ENCODE measurements around the gene SFXN4. TPM values are rescaled to one million over a fixed set of nuclear protein-coding genes. Genes with fewer than 3 reads are reported as not detected.

Gene SFXN4
- total and polyA plus RNA-seq, 2 of the 13 experiments (the other 11 are each of a cell fraction or from before 2014, with no cell fraction given), result 47.7 to 64.9 TPM

DNA sequence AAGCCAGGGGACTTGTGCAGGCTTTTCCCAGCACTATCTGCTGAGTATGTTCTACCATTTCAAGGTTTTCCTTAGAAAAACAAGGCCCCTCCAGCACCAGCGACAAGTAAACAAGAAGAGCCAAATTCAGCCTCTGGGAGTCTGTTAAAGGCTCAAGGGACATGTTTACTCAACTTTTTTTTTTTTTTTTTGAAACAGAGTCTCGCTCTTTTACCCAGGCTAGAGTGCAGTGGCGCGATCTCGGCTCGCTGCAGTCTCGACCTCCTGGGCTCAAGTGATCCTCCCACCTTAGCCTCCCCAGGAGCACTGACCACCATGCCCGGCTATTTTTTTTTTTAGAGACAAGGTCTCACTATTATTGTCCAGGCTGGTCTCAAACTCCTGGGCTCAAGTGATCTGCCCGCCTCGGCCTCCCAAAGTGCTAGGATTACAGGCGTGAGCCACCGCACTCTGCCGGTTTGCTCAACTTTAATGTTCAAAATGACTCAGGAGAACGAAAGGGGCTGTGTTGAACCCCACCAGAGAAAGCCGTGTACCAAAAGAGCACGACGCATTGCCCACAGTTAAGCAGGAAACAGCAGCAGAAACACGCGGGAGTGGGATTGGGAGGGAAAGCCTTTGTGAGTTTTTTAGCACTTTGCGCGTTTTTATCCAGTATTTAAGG lies 12.3 kb upstream of the SFXN4 start (continued):
- no peak for TF ChIP-seq ZNF550 (CRISPR knock-in tag; IDR thresholded peaks at IDR 0.05; ENCODE audit: borderline replicate concordance)
- TF ChIP-seq, protein P1, sequence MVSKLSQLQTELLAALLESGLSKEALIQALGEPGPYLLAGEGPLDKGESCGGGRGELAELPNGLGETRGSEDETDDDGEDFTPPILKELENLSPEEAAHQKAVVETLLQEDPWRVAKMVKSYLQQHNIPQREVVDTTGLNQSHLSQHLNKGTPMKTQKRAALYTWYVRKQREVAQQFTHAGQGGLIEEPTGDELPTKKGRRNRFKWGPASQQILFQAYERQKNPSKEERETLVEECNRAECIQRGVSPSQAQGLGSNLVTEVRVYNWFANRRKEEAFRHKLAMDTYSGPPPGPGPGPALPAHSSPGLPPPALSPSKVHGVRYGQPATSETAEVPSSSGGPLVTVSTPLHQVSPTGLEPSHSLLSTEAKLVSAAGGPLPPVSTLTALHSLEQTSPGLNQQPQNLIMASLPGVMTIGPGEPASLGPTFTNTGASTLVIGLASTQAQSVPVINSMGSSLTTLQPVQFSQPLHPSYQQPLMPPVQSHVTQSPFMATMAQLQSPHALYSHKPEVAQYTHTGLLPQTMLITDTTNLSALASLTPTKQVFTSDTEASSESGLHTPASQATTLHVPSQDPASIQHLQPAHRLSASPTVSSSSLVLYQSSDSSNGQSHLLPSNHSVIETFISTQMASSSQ (IDR thresholded peaks at IDR 0.05; ENCODE audit: low read depth), result peak; percentile 35; the same call in 1 of the 2 replicates
- TF ChIP-seq, protein P1 (CRISPR knock-in tag; IDR thresholded peaks at IDR 0.05; ENCODE audit: borderline replicate concordance), result no peak
- no peak for TF ChIP-seq TP53 (CRISPR knock-in tag; conservative IDR thresholded peaks at IDR 0.05)
- no peak for TF ChIP-seq ZNF737 (CRISPR knock-in tag; IDR thresholded peaks at IDR 0.05; ENCODE audit: borderline replicate concordance)
- TF ChIP-seq, protein P2, sequence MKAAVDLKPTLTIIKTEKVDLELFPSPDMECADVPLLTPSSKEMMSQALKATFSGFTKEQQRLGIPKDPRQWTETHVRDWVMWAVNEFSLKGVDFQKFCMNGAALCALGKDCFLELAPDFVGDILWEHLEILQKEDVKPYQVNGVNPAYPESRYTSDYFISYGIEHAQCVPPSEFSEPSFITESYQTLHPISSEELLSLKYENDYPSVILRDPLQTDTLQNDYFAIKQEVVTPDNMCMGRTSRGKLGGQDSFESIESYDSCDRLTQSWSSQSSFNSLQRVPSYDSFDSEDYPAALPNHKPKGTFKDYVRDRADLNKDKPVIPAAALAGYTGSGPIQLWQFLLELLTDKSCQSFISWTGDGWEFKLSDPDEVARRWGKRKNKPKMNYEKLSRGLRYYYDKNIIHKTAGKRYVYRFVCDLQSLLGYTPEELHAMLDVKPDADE (CRISPR knock-in tag; IDR thresholded peaks at IDR 0.05), result no peak
- TF ChIP-seq SRSF4 (IDR thresholded peaks at IDR 0.05; ENCODE audit: low read depth, low read length, poor library complexity, severe bottlenecking), result no peak
- TF ChIP-seq, protein P3, sequence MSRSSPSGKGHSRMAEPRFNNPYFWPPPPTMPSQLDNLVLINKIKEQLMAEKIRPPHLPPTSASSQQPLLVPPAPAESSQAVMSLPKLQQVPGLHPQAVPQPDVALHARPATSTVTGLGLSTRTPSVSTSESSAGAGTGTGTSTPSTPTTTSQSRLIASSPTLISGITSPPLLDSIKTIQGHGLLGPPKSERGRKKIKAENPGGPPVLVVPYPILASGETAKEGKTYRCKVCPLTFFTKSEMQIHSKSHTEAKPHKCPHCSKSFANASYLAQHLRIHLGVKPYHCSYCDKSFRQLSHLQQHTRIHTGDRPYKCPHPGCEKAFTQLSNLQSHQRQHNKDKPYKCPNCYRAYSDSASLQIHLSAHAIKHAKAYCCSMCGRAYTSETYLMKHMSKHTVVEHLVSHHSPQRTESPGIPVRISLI (CRISPR knock-in tag; IDR thresholded peaks at IDR 0.05; ENCODE audit: borderline replicate concordance), result peak; percentile 96
- TF ChIP-seq NFIC (IDR thresholded peaks at IDR 0.05; ENCODE audit: low read length), result no peak
- TF ChIP-seq, protein P4, sequence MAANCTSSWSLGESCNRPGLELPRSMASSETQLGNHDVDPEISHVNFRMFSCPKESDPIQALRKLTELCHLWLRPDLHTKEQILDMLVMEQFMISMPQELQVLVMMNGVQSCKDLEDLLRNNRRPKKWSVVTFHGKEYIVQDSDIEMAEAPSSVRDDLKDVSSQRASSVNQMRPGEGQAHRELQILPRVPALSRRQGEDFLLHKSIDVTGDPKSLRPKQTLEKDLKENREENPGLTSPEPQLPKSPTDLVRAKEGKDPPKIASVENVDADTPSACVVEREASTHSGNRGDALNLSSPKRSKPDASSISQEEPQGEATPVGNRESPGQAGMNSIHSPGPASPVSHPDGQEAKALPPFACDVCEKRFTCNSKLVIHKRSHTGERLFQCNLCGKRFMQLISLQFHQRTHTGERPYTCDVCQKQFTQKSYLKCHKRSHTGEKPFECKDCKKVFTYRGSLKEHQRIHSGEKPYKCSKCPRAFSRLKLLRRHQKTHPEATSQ (CRISPR knock-in tag; IDR thresholded peaks at IDR 0.05; ENCODE audit: borderline replicate concordance), result no peak
- TF ChIP-seq SMC3 (IDR thresholded peaks at IDR 0.05; ENCODE audit: low read length), result no peak
- 0 out of 2 replicates have a peak, but pooled peaks have one; percentile 3 for TF ChIP-seq ZNF629 (CRISPR knock-in tag; conservative IDR thresholded peaks at IDR 0.05)
- TF ChIP-seq, protein P5, sequence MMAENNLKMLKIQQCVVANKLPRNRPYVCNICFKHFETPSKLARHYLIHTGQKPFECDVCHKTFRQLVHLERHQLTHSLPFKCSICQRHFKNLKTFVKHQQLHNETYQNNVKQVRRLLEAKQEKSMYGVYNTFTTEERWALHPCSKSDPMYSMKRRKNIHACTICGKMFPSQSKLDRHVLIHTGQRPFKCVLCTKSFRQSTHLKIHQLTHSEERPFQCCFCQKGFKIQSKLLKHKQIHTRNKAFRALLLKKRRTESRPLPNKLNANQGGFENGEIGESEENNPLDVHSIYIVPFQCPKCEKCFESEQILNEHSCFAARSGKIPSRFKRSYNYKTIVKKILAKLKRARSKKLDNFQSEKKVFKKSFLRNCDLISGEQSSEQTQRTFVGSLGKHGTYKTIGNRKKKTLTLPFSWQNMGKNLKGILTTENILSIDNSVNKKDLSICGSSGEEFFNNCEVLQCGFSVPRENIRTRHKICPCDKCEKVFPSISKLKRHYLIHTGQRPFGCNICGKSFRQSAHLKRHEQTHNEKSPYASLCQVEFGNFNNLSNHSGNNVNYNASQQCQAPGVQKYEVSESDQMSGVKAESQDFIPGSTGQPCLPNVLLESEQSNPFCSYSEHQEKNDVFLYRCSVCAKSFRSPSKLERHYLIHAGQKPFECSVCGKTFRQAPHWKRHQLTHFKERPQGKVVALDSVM (CRISPR knock-in tag; IDR thresholded peaks at IDR 0.05), result peak; percentile 99
- TF ChIP-seq, protein P6, sequence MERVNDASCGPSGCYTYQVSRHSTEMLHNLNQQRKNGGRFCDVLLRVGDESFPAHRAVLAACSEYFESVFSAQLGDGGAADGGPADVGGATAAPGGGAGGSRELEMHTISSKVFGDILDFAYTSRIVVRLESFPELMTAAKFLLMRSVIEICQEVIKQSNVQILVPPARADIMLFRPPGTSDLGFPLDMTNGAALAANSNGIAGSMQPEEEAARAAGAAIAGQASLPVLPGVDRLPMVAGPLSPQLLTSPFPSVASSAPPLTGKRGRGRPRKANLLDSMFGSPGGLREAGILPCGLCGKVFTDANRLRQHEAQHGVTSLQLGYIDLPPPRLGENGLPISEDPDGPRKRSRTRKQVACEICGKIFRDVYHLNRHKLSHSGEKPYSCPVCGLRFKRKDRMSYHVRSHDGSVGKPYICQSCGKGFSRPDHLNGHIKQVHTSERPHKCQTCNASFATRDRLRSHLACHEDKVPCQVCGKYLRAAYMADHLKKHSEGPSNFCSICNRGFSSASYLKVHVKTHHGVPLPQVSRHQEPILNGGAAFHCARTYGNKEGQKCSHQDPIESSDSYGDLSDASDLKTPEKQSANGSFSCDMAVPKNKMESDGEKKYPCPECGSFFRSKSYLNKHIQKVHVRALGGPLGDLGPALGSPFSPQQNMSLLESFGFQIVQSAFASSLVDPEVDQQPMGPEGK (CRISPR knock-in tag; IDR thresholded peaks at IDR 0.05), result peak; percentile 86
- TF ChIP-seq FOXO1 (CRISPR knock-in tag; IDR thresholded peaks at IDR 0.05), result peak; percentile 46; the same call in 1 of the 2 replicates
- peak; percentile 66; the same call in 1 of the 2 replicates for TF ChIP-seq ZNF709 (CRISPR knock-in tag; IDR thresholded peaks at IDR 0.05)
